Choroid plexus epithelial cell (primary cell): Measurements from ENCODE around the gene HMCN2.

Source experiments
- DNase-seq: peaks from one replicate; pipeline ENCODE4 v3.0.0-alpha.2; 2010; ENCODE audit warnings: low read depth
- H3K4me3 ChIP-seq: 2 replicates; pipeline ENCODE4 v1.5.1; 2011; ENCODE audit warnings: low read depth, mild to moderate bottlenecking, control low read depth, low read length, moderate library complexity
- CTCF ChIP-seq: conservative IDR thresholded peaks from 2 replicates; pipeline ENCODE4 v1.5.1; 2011; ENCODE audit warnings: low read depth, mild to moderate bottlenecking, control low read depth, inconsistent platforms, low read length, moderate library complexity

The HMCN2 gene

GRCh38 chr9:130414910-130415746, 149.6 kb downstream of the HMCN2 start:
- TF ChIP-seq CTCF = no peak

DNA sequence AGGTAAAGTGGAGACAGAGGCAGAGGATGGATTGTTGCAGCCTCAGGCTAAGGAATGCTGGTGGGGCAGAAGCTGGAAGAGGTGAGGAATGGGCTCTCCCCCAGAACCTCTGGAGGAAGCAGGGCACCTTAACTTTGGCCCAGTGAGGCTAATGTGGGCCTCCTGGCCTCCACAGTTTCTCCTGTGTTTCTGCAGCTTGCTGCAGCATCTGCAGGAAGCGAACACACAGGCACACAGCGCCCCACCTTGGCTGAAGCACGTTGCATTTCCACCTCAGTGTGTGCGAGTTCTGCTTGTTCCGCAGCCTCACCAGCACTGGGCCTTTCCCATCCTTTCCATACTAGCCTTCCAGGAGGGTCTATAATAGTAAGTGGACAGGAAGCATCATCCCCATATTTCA, 152.0 kb downstream of the HMCN2 start:
- TF ChIP-seq CTCF = peak; percentile 26
- H3K4me3 ChIP-seq = no peak overlapping the region
- peak; percentile 26 for DNase-seq

More at GRCh38 chr9:130414910-130415746, 149.6 kb downstream of the HMCN2 start:
- no peak for DNase-seq
- no peak overlapping the region for H3K4me3 ChIP-seq

- H3K4me3 ChIP-seq = no peak overlapping the region
- no peak for DNase-seq
- TF ChIP-seq CTCF = no peak
Observed at GRCh38 chr9:130418776-130419175, 153.2 kb downstream of the HMCN2 start.

DNA sequence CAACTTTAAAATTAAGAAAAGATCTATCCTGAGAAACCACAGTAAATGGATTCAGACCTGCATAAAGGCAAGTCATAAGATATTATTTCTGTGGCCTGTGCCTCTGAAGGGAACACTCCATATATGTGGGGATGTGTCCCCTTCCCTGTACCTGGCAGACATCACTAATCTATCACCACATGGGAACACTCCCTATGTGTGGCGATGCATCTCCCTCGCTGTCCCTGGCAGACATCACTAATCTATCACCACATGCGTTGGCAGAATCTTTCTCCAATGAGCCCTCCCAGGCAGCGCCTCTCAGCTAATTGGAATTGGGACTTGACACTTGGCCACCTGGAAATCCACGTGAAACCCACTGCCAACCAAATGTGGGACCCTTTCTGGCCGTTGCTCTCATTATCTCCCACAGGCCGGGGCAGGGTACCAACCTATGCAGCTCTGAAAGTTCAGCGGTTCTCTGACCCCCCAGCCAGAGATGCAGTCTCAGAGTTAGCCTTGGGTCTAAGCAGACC, 154.0 kb downstream of the HMCN2 start:
- DNase-seq = no peak
- H3K4me3 ChIP-seq = no peak overlapping the region
- no peak for TF ChIP-seq CTCF

DNA sequence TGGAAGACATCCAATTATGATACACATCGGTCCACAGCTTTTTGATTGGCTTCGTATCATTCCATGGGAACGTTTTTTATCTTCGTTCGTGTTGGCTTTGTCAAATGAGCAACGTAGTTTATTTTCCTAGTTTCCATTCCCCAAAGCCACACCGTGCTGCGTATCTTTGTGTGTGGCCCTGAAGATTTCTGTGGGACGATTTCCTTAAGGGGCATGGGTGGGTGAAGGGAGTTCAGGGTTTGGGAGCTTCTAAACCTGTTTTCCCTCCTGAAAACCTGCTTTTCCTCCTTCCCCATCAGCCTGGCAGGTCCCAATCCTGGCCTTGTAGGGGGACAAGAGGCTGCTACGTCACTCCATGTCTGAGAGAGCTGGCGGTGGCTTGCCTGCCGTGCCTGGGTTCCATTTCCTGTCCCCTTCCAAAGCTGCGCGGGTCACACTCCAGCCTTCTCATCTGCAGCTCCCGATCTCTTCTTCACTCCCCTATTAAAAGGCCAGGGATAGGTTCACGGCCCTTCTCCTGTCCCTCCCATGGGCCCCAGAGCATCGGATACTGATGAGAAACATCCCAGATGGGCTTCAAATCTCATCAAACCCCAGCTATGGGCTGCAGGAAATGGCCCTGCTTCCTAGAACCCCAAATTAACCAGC, 155.7 kb downstream of the HMCN2 start:
- H3K4me3 ChIP-seq = no peak overlapping the region
- no peak for DNase-seq
- TF ChIP-seq CTCF = no peak

- H3K4me3 ChIP-seq = no peak overlapping the region
- peak; percentile 89 for DNase-seq
- no peak for TF ChIP-seq CTCF
Observed at GRCh38 chr9:130421802-130422276, 156.3 kb downstream of the HMCN2 start.

DNA sequence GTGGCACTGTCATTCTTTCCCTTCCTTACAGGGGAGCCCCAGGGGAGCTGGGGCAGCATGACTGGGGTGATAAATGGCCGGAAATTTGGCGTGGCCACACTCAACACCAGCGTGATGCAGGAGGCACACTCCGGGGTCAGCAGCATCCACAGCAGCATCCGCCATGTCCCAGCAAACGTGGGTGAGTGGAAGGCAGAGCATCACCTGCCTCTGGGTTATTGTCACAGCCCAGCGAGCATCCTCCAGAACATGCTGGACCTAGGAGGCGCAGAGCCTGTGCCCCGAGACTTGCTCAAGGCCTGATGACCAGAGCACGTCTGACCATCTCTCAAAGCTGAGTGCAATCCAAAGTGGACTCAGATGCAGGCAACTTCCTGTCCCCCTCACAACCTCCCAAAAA, 157.0 kb downstream of the HMCN2 start:
- no peak for TF ChIP-seq CTCF
- no peak for DNase-seq
- H3K4me3 ChIP-seq = no peak overlapping the region
